Fibroblast of lung (primary cell): ENCODE data around the gene FSTL5. TPM values are rescaled to one million over a fixed set of nuclear protein-coding genes. Genes with fewer than 3 reads are reported as not detected.

Experiments used
- DNase-seq, 2 donors: peaks; one replicate each; pipeline versions ENCODE4 v3.0.0 to v3.0.0-alpha.2; 2010; ENCODE audit warnings: low read depth in 2 of 2
- H2AFZ ChIP-seq: 2 replicates; pipeline ENCODE4 v1.5.1; 2012; ENCODE audit warnings: low read length, control low read depth, inconsistent platforms
- H3K27ac ChIP-seq: 2 replicates; pipeline ENCODE4 v1.5.1; 2011; ENCODE audit warnings: low read length, control low read depth; ENCODE audit not compliant: insufficient read depth
- H3K27me3 ChIP-seq: 2 replicates; pipeline ENCODE4 v1.5.1; 2011; ENCODE audit warnings: mild to moderate bottlenecking, low read length; ENCODE audit not compliant: control insufficient read depth, insufficient read depth
- H3K36me3 ChIP-seq: 2 replicates; pipeline ENCODE4 v1.5.1; 2011; ENCODE audit warnings: low read length; ENCODE audit not compliant: control insufficient read depth, insufficient read depth
- H3K4me1 ChIP-seq: 2 replicates; pipeline ENCODE4 v1.5.1; 2011; ENCODE audit warnings: low read length; ENCODE audit not compliant: control insufficient read depth, insufficient read depth; ENCODE audit errors: extremely low read depth
- H3K4me2 ChIP-seq: 2 replicates; pipeline ENCODE4 v1.5.1; 2011; ENCODE audit warnings: low read length, control low read depth; ENCODE audit not compliant: insufficient read depth; ENCODE audit errors: extremely low read depth
- H3K4me3 ChIP-seq, 4 experiments: fragments of 200-600 bp in 1 of 4; sonication (generic) in 1 of 4; replicated peaks in 1 of 4; 2 replicates each; pipeline ENCODE4 v1.5.1; 2011 to 2016; ENCODE audit warnings: low read length in 4 of 4, low read depth in 3 of 4, mild to moderate bottlenecking in 3 of 4, control low read depth in 2 of 4, inconsistent platforms in 1 of 4, mixed read lengths in 1 of 4; ENCODE audit not compliant: insufficient read depth in 1 of 4; ENCODE audit errors: control extremely low read depth in 1 of 4
- H3K79me2 ChIP-seq: 2 replicates; pipeline ENCODE4 v1.5.1; 2012; ENCODE audit warnings: mild to moderate bottlenecking, low read length, inconsistent platforms; ENCODE audit not compliant: control insufficient read depth, insufficient read depth
- H3K9ac ChIP-seq: 2 replicates; pipeline ENCODE4 v1.5.1; 2011; ENCODE audit warnings: mild to moderate bottlenecking, low read length, control low read depth; ENCODE audit not compliant: insufficient read depth
- H3K9me3 ChIP-seq: 2 replicates; pipeline ENCODE4 v1.5.1; 2012; ENCODE audit warnings: low read depth, low read length; ENCODE audit not compliant: control insufficient read depth, insufficient read depth
- H4K20me1 ChIP-seq: 2 replicates; pipeline ENCODE4 v1.5.1; 2011; ENCODE audit warnings: low read length; ENCODE audit not compliant: control insufficient read depth, insufficient read depth; ENCODE audit errors: extremely low read depth
- CTCF ChIP-seq, 2 donors: IDR thresholded peaks in 1 of 2; conservative IDR thresholded peaks in 1 of 2; 1 replicate in 1 of 2; 2 replicates in 1 of 2; pipeline ENCODE4 v1.5.1; 2011 to 2012; ENCODE audit warnings: low read length in 2 of 2, control low read depth in 1 of 2, inconsistent platforms in 1 of 2, low read depth in 1 of 2, mild to moderate bottlenecking in 1 of 2
- EZH2 ChIP-seq: IDR thresholded peaks from 2 replicates; pipeline ENCODE4 v1.5.1; 2012; ENCODE audit warnings: low read length, control low read depth, mild to moderate bottlenecking; ENCODE audit errors: missing control alignments
- polyA plus RNA-seq, 2 donors: library from polyadenylated mRNA; depleted of rRNA in 1 of 2; stranded (reverse) in 1 of 2; unstranded in 1 of 2; fragments of >200 nt; gene quantifications; 2 replicates each; pipeline ENCODE4 v1.2.1, GENCODE V29; 2011 to 2012; ENCODE audit warnings: missing spikeins in 1 of 2
- total RNA-seq: library from RNA; depleted of rRNA; stranded (reverse); fragments of >200 nt; gene quantifications from 2 replicates; pipeline ENCODE4 v1.2.1, GENCODE V29; 2014

The FSTL5 gene
- total and polyA plus RNA-seq, 2 donors (not counting 1 experiment from before 2014, with no cell fraction given), result 0.11 to 0.33 TPM

DNA sequence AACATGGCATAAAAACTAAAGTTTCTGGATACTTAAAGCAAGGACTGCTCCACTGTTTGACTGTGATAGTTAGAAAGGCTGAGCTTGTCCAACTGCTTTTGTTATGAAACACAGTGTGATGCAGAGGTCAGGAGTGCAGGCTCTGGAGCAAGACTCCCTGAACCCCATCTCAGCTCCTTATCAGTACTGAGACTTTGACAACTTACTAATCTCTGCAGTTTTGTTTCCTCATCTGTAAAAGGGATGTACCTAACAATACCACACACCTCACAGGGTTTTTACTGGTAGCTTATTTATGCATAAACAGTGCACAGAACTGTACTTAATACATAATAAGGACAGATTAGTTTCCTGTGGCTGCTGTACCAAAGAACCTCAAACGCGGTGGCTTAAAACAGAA is 804.3 kb downstream of the FSTL5 start:
- Histone ChIP-seq H3K27me3 (no peaks in the 10 kb centered on the region), H3K9me3 (no peaks in the 10 kb centered on the region), H3K36me3 (no peaks in the 10 kb centered on the region), H4K20me1 (no peaks in the 10 kb centered on the region), H3K9ac (no peak overlapping the region), H3K79me2 (no peaks in the 10 kb centered on the region), H2AFZ (no peak overlapping the region), H3K27ac (no peak overlapping the region), H3K4me2 (no peak overlapping the region), H3K4me3 (no peak overlapping the region), H3K4me1 (no peaks in the 10 kb centered on the region)
- DNase-seq, result no peak
- TF ChIP-seq CTCF (conservative IDR thresholded peaks at IDR 0.05 in 1 of 2, IDR thresholded peaks at IDR 0.05 in 1 of 2; ENCODE audit: low read depth in 1 of 2, low read length in 2 of 2), result no peak
- TF ChIP-seq EZH2, result no peak

DNA sequence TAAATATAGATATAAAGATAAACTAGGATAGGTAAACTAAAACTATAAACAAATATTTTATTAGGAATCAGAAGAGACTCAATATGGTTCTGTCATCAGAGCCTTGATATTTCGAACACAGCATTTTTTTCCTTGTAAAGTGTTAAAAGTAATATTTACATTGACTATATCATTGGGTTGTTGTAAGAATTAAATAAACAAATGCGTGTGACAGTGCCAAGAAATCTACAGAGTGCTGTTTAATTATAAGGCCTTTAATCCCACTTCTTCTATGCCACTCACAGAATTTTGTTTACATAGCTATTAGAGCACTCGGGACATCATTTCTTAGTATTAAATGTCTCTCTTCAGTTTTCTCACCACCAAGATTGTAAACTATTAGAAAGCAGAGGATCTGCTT is 807.4 kb downstream of the FSTL5 start:
- Histone ChIP-seq H4K20me1 (no peaks in the 10 kb centered on the region), H3K4me2 (no peak overlapping the region), H2AFZ (no peak overlapping the region), H3K27me3 (no peaks in the 10 kb centered on the region), H3K9me3 (no peaks in the 10 kb centered on the region), H3K79me2 (no peaks in the 10 kb centered on the region), H3K4me1 (no peaks in the 10 kb centered on the region), H3K27ac (no peak overlapping the region), H3K4me3 (no peak overlapping the region), H3K36me3 (no peaks in the 10 kb centered on the region), H3K9ac (no peak overlapping the region)
- TF ChIP-seq EZH2 (no peak), CTCF (conservative IDR thresholded peaks at IDR 0.05 in 1 of 2, IDR thresholded peaks at IDR 0.05 in 1 of 2; ENCODE audit: low read depth in 1 of 2, low read length in 2 of 2) (no peak)
- DNase-seq, result no peak

GRCh38 chr4:161350946-161351345 is 812.9 kb downstream of the FSTL5 start:
- Histone ChIP-seq H3K4me3 (no peak overlapping the region), H3K9ac (no peak overlapping the region), H3K4me2 (no peak overlapping the region), H3K27me3 (no peaks in the 10 kb centered on the region), H4K20me1 (no peaks in the 10 kb centered on the region), H3K27ac (no peak overlapping the region), H3K79me2 (no peaks in the 10 kb centered on the region), H3K4me1 (no peaks in the 10 kb centered on the region), H3K36me3 (no peaks in the 10 kb centered on the region), H2AFZ (no peak overlapping the region), H3K9me3 (no peaks in the 10 kb centered on the region)
- TF ChIP-seq EZH2, result no peak
- TF ChIP-seq CTCF (conservative IDR thresholded peaks at IDR 0.05 in 1 of 2, IDR thresholded peaks at IDR 0.05 in 1 of 2; ENCODE audit: low read depth in 1 of 2, low read length in 2 of 2), result no peak
- no peak for DNase-seq
